ENCODE results near the gene MT1H.
"Not testable (repeated sequence)": the region's sequence is repeated elsewhere in the genome, so short reads cannot be mapped to it uniquely, and the experiment has no call there.

Gene MT1H

DNA sequence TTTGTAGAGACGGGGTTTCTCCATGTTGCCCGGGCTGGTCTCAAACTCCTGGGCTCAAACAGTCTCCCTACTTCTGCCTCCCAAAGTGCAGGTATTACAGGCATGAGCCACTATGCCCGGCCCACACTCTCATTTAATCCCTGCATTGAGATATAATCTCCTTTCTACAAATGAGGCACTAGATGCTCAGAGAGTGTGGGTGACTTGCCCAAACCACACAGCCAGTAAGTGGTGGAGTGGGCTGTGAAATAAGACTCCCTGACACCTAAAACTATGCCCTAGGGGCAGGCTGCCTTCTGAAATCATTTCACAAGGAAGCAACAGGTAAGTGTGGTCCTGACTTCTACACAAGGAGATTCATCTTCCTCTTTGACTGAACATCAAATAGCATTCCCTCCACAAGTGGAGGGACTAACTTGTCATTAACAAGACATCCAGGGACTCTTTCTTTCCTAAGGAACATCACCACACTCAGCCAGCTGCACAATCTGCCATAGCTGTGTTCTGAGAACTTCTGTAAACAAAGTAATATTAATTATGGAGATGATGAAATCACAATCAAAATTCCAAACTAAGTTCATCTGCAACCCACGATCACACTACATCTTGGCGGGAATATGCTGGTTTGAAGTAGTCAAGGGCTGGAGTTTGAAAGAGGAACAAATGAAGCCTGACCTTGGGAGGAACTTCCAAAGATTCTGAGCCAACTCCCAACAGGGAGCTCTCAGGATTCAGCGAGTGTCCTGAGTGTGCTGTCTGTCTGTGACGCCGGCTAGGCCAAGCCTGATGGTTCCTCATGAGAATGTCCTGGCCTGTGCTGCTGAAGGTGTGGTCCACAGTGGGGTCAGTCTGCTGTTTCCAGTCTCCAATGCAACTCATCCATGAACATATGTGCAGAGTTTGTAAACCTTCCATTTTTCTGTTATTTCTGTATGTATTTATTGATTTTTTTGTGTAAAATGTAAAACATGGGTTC lies 4.0 kb upstream of the MT1H start:
- DNase-seq: not testable (repeated sequence)

DNA sequence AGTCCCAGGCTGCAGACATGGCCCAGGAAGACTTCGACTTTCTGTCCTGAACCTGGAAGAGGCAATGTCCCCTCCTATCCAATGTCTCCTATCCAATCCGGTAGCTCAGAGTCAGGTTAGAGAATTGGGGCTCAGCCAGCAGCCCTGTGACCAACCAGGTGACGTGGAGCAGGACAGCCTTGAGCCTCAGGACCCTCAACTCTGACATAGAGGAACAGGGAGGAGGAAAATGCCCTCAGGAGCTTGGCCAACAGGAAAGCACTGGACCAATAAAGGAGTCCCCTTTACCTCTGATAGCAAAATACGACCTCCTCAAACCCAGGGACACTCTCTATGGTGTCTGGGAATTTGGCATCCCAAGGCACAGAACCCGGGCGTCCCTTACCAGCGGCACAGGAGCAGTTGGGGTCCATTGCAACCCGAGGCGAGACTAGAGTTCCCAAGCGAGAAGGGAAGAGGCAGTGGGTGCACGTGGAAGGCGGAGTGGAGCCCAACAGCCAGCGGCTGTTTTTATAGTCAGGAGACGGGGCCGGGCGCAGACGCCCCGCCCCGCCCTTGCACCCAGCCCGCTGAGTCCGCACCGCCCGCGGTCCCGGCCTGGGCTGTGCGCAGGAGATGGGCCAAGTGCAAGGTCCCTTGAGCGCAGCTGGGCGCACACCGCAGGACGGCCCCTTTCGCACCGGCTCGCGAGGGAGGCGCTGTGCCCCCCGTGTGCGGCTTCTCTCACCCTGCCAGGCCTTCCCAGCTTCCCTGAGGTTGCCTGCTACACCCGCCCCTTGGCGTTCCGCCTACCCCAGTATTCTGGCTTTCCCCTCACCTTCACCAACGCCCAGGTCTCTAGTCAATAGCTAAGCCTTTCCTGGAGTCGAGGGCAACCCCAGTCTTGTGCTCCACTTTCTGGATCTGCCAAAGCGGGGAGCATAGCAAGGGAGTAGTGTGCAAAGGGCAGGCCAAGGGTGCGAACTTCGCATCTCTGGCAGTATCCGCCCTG lies 1.7 kb upstream of the MT1H start, which contains the start of gene MT1G:
Gene MT1G (minus strand): TSS at position 485 of the 991 bp plus-strand sequence. CDS start 72 bp downstream, at position 413.
- no peak for DNase-seq

DNA sequence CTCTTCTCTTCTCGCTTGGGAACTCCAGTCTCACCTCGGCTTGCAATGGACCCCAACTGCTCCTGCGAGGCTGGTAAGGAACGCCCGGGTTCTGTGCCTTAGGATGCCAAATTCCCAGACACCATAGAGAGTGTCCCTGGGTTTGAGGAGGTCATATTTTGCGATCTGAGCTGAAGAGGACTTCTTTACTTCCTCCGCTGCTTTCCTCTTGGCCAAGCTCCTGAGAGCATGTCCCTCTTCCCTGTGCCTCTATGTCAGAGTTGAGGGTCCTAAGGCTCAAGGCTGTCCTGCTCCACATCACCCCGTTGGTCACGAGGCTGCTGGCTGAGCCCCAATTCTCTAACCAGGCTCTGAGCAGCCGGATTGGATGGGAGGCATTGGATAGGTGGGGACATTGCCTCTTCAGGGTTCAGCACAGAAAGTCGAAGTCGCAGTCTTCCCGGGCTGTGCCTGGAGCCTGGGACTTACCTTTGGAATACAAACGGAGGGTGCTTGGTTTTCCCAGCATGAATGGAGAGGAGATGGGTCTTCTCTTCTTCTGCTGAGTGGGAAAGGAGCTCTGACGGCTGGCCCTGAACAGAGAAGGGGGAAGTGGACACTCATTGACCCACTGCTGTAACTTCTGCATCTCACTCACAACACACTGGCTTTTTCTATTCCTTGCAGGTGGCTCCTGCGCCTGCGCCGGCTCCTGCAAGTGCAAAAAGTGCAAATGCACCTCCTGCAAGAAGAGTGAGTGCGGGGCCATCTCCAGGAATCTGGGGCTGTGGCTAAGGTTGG lies 416 bp downstream of the MT1H start:
- no peak for DNase-seq

DNA sequence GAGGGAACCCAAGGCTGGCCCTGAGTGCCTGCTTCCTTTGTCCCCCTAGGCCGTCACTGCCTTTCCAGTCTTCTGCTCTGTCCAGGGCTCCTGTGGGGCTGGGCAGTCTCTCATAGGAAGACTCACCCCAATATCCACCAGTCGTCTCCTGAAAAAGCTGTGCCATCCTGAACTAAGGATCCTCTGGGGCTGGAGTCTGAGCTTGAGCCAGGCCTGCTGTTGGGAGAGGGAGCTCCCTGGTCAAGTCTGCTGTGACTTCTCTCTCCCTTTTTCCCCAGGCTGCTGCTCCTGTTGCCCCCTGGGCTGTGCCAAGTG lies 963 bp downstream of the MT1H start:
- no peak for DNase-seq

DNA sequence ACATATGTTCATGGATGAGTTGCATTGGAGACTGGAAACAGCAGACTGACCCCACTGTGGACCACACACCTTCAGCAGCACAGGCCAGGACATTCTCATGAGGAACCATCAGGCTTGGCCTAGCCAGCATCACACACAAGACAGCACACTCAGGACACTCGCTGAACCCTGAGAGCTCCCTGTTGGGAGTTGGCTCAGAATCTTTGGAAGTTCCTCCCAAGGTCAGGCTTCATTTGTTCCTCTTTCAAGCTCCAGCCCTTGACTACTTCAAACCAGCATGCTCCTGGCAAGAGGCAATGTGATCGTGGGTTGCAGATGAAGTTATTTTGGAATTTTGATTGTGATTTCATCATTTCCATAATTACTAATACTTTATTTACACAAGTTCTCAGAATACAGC lies 2.1 kb downstream of the MT1H start:
- DNase-seq: not testable (repeated sequence)

DNA sequence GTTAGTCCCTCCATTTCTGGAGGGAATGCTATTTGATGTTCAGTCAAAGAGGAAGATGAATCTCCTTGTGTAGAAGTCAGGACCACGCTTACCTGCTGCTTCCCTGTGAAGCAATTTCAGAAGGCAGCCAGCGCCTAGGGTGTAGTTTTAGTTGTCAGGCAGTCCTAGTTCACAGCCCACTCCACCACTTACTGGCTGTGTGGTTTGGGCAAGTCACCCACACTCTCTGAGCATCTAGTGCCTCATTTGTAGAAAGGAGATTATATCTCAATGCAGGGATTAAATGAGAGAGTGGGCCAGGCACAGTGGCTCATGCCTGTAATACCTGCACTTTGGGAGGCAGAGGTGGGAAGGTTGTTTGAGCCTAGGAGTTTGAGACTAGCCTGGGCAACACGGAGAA lies 2.6 kb downstream of the MT1H start:
- not testable (repeated sequence) for DNase-seq

DNA sequence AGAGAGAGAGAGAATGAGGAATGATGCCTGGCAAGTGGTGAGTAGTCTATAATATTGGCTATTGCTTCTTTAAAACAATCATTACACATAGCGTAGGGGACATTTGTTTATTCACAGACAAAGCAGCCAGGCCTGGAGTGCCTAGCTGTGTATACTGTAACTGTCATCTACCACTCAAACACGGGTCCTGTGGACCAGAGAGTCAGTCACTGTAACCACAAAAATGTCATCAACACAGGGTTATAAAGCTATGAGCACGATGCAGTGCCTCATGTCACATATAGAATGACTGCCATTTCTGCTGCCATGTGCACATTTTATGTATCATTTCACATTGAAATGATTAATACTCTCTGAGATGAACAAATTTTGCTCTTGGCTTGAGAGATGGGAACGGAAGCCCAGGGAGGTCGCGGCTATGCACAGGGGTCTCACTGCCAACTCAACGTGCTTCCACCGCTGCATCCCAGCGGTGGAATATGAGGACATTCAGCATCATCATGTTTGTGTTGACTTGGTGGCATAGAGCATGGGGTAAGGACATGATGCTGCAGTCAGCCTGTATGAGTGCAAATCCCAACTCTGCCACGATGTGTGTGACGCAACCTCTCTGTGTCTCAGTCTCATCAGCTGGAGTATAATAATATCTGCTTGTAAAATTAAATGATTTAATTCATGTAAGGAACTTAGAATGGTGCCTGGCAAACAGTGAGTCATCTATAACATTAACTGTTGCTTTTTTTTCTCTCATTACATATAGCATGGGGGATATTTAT lies 3.3 kb downstream of the MT1H start:
- no peak for DNase-seq

DNA sequence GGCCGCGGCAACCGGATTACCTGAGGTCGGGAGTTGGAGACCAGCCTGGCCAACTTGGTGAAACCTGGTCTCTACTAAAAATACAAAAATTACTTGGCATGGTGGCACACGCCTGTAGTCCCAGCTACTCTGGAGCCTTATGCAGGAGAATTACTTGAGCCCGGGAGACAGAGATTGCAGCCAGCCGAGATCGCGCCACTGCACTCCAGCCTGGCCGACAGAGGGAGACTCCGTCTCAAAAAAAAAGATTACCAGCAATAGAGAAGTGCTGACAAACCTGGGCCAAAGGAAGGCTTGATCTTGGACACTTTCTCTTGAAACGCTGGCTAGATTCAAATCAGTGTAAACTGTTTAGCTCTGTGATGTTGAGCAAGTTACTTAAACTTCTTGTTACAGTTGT lies 4.3 kb downstream of the MT1H start:
- DNase-seq: no peak

DNA sequence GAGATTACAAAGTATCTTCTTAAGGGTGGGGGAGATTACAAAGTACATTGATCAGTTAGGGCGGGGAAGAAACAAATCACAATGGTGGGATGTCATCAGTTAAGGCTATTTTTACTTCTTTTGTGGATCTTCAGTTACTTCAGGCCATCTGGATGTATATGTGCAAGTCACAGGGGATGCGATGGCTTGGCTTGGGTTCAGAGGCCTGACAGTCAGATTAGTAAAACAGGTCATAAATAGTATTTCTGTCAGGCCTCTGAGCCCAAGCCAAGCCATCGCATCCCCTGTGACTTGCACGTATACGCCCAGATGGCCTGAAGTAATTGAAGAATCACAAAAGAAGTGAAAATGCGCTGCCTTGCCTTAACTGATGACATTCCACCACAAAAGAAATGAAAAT lies 5.0 kb downstream of the MT1H start:
- DNase-seq: not testable (repeated sequence)

DNA sequence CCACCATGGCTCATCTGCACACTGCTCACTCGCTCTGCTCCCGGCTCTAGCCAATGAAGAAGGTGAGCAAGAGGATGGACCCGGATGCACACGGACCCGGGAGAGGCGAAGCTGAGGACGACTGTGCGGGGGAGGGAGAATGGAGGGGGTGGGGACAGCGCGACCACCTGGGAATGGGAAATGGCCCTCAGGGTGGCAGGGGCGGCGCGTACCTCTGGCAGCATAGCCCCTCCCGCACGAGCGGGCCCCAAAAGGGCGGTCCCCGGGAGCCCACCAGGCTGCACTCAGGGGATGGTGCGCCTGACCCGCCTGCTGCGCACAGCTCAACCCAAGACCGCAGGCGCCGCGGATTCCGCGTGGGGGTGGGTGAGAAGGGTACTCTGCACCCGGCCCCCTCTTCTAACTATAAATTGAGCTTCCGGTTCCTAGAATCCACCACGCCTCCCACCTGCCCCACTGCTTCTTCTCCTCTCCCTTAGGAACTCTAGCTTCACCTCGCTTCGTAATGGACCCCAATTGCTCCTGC lies 6.1 kb downstream of the MT1H start:
- no peak for DNase-seq

DNA sequence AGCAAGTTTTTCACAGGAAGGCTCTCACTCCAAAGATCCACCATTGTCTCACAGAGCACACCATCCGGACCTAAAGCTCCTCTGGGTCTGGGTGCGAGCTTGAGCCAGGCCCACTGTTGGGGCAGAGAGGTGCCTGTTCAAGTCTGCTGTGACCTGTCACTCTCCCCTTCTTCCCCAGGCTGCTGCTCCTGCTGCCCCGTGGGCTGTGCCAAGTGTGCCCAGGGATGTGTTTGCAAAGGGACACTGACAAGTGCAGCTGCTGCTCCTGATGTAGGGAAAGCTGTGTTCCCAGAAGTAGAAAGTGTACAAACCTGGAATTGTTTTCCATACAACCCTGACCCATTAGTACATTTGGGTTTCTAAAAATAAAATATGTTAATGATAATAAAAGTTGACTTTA lies 7.9 kb downstream of the MT1H start:
- no peak for DNase-seq

DNA sequence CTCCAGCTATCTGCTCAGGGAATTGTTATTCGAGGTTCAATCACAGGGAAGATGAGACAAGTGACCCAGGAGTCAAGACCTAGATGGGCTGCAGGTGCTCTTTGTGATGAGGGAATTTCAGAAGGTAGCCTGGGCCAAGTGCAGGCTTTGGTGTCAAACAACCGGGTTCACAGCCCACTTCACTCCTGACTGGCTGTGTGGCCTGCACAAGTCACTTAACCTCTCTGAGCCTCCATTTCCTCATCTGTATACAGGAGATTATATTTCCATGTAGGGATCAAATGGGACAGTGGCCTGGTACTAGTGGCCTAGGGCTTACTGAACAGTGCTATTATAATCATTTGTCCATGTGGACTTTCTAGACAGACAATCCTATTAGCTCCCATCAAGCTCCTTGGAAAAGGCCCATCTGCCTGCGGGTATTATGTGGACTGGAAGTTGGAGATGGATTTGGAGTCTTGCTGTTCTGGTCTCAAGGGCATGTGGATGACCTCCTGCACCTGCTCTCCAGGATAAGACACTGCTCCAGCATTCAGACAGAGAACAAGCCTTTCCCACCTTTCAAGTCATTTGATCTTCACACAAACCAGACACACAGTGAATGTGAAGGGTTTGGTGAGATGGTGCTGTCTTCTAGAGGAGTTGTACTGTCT lies 9.6 kb downstream of the MT1H start:
- no peak for DNase-seq

DNA sequence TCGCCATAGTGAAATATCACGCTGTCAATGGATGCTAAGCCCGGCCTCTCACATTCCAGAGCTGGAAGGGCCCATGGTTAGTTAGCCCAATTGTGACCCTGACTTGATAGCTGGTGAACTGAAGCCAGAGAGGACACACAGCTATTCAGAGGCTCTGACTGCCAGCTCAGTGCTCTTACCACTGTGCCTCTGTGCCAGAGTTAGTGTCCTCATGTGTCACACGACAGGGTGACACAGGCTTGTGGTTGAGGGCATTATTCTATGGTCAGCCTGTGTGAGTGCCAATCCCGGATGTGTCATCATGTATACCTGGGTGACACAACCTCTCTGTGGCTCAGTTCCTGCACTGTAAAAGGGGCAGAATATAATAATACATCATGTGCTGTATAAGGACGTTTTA lies 10.2 kb downstream of the MT1H start:
- no peak for DNase-seq

DNA sequence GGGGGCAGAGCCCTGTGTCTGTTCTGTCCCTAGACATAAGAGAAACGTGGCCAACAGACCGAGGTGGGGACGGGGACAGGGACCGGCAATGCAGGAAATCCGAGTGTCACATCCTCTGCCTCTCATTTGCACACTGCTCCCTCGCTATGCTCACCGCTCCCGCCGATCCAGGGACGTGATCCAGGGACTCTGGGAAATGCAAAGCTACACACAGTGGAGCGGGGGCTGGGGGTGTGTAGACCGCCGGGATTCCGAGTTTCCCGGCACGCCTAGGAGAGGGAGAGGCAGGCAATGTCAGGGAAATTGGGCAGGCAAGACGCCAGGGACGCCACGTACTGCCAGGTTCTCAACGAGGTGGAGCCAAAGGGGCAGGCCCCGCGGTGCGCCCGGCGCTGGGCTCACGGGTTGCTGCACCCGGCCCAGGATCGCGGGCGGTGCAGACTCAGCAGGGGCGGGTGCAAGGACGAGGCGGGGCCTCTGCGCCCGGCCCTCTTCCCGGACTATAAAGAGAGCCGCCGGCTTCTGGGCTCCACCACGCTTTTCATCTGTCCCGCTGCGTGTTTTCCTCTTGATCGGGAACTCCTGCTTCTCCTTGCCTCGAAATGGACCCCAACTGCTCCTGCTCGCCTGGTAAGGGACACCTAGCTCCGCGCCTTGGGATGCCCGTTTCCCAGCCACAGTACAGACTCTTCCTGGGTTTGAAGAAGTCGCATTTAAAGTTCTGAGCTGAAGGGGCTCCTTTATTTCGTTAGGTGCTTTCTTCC lies 12.5 kb downstream of the MT1H start, which contains the start of gene MT1X:
Gene MT1X (plus strand): TSS at position 532 of the 764 bp plus-strand sequence. CDS start 71 bp downstream, at position 603.
- peak; percentile 70 for DNase-seq

DNA sequence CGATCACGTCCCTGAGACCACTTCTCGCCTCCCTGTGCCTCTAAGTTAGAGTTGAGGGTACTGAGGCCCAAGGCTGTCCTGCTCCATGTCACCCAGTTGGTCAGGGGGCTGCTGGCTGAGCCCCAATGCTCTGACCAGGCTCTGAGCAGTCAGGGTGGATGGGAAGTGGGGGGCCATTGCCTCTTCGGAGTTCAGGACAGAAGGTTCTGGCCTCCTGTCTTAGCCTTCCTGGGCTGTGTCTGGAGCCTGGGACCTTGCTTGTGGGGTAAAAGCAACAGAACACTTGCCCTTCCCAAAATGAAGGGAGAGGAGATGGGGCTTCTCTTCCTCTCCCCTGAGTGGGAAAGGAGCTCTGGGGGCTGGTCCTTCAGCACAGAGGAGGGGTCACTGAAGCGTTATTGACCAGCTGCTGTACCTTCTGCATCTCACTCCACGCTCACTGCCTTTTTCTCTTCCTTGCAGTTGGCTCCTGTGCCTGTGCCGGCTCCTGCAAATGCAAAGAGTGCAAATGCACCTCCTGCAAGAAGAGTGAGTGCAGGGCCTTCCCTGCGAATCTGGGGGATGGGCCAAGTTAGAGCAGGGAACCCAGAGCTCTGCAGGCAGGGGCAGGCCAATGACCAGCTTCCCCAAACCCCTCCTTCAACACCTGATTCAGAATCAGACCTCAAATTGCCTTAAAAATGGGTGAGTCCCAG lies 13.2 kb downstream of the MT1H start:
- DNase-seq: no peak

DNA sequence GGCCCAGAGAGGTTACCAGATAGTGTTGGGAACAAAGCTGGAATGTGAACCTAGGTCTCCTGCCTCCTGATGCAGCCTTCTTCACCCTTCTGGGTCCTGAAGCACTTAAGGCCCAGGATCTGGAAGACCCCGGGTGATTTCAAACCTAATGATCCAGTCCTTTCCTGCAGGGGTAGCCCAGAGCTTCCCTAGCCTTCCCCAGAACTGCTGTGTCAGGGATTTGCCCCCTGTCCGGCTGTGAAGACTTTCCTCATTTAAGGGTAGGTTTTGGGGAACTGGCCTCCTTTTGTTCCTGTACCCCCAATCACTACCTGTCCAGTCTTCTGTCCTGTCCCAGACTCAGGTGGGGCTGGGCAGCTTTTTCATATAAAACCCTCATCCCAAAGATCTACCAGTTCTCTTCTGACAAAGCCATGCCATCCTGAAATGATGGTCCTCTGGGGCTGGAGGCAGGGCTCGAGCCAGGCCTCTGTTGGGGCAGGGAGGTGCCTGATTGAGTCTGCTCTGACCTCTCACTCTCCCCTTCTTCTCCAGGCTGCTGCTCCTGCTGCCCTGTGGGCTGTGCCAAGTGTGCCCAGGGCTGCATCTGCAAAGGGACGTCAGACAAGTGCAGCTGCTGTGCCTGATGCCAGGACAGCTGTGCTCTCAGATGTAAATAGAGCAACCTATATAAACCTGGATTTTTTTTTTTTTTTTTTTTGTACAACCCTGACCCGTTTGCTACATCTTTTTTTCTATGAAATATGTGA lies 14.0 kb downstream of the MT1H start:
- DNase-seq: no peak

DNA sequence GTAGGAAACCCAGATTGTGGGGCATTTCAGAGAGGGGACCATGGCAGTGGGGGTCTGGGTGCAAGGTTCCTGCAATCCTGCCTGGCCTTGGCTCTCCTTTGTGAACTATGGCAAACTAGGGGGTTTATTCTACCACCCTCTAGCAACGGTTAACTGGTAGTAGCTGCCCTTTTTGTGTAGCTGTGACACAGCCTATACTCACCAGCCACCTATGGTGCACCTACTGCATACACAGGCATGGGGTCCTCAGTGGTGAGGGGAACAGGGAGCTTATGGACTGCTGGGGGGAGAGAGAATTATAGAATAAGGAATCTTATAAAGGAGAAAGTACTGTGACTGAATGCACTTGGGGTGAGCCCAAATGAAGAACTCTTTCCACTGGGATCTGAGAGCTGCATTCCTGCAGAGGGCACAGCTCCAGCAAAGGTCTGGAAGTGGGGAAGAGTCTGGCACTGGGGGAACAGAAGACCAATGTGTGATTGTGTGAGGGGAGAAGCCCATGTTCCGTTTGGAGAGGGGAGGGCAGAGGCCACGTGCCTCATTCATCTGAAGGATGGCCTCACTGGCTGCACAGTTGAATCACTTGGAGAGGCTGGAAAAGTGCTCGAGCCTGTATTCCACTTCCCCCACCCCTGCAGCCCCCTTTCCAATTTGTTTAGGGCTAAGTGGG lies 14.8 kb downstream of the MT1H start:
- no peak for DNase-seq

DNA sequence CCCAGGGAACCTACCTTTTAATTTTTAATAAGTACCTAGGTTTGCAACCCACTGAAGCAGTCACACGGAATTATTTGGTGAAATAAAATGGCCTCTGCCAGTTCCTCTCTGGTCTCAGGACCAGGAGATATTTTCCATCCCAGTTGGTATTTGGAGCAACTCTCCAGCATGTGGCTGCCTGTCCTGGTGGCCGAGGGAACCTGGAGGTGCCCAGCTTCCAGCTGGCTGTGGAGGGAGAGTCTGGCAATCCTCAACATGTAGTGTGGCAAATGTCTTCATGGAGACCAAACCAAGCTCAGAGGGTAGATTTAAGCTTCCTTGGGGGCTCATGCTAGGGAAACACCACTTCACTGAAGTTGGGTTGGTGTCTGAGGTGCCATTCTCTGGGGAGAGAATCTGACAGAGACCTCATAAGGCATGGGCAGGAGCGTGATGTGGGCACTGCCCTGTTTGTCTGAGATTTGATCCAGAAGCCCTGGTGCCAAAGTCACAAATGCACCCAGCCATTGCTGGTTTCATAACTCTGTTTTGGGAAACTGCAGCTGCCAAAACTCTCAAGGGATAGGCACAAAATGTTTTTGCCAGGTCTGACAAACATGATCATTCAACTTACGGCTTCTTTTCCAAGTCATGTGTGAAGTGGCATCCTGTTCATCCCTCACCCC lies 15.4 kb downstream of the MT1H start:
- DNase-seq: no peak
